ENCODE measurements around the gene CDH4. TPM values are rescaled to one million over a fixed set of nuclear protein-coding genes. Genes with fewer than 3 reads are reported as not detected.

The CDH4 gene
- total RNA-seq, 3 donors from 2014 or later (not counting 1 experiment from before 2014, with no cell fraction given) = 0.18 TPM; not detected in 2

- Histone ChIP-seq H3K36me3 (ENCODE audit: control insufficient read depth, insufficient read depth, low read length) (no peaks in the 10 kb centered on the region), H3K27me3 (ENCODE audit: control insufficient read depth, insufficient read depth, low read length) (no peaks in the 10 kb centered on the region), H3K9me3 (ENCODE audit: control insufficient read depth, insufficient read depth, low read length) (peaks cover 6% of the 10 kb centered on the region), H3K27ac (ENCODE audit: low read length) (no peak overlapping the region), H3K4me3 (ENCODE audit: low read length) (no peak overlapping the region), H3K4me1 (ENCODE audit: control insufficient read depth, insufficient read depth, low read length) (no peaks in the 10 kb centered on the region)
- WGBS (ENCODE audit: insufficient coverage) = 87% methylated on average over 9 of the region's 10 CpGs
- intact Hi-C loops (cut with micrococcal nuclease) = no loop called here
- no peak overlapping the region for H3K27ac Mint-ChIP-seq
- ATAC-seq = no peak
- H3K4me1 Mint-ChIP-seq = no peaks in the 10 kb centered on the region
- no peaks in the 10 kb centered on the region for H3K9me3 Mint-ChIP-seq
- no peaks in the 10 kb centered on the region for H3K27me3 Mint-ChIP-seq (ENCODE audit: low read depth in 2 of 2)
- no peak for TF ChIP-seq CTCF (IDR thresholded peaks at IDR 0.05)
- no peaks in the 10 kb centered on the region for H3K36me3 Mint-ChIP-seq
- no peak for DNase-seq
- no peak overlapping the region for H3K4me3 Mint-ChIP-seq
Observed at GRCh38 chr20:61534346-61534745, 282.3 kb downstream of the CDH4 start.

GRCh38 chr20:61535091-61535490, 283.0 kb downstream of the CDH4 start:
- Histone ChIP-seq H3K4me1 (ENCODE audit: control insufficient read depth, insufficient read depth, low read length) (no peaks in the 10 kb centered on the region), H3K9me3 (ENCODE audit: control insufficient read depth, insufficient read depth, low read length) (peaks cover 6% of the 10 kb centered on the region), H3K4me3 (ENCODE audit: low read length) (no peak overlapping the region), H3K36me3 (ENCODE audit: control insufficient read depth, insufficient read depth, low read length) (no peaks in the 10 kb centered on the region), H3K27ac (ENCODE audit: low read length) (no peak overlapping the region), H3K27me3 (ENCODE audit: control insufficient read depth, insufficient read depth, low read length) (no peaks in the 10 kb centered on the region)
- DNase-seq (no peak), ATAC-seq (no peak)
- Mint-ChIP-seq H3K27me3 (ENCODE audit: low read depth in 2 of 2) (no peaks in the 10 kb centered on the region), H3K4me3 (no peak overlapping the region), H3K36me3 (no peaks in the 10 kb centered on the region), H3K4me1 (no peaks in the 10 kb centered on the region), H3K27ac (no peak overlapping the region), H3K9me3 (no peaks in the 10 kb centered on the region)
- TF ChIP-seq CTCF (IDR thresholded peaks at IDR 0.05) = no peak
- intact Hi-C loops (cut with micrococcal nuclease) = no loop called here
- 85% methylated on average over 10 of the region's 10 CpGs for WGBS (ENCODE audit: insufficient coverage)

GRCh38 chr20:61535536-61535935, 283.5 kb downstream of the CDH4 start:
- Histone ChIP-seq H3K27ac (ENCODE audit: low read length) (no peak overlapping the region), H3K36me3 (ENCODE audit: control insufficient read depth, insufficient read depth, low read length) (no peaks in the 10 kb centered on the region), H3K4me1 (ENCODE audit: control insufficient read depth, insufficient read depth, low read length) (no peaks in the 10 kb centered on the region), H3K27me3 (ENCODE audit: control insufficient read depth, insufficient read depth, low read length) (no peaks in the 10 kb centered on the region), H3K4me3 (ENCODE audit: low read length) (no peak overlapping the region), H3K9me3 (ENCODE audit: control insufficient read depth, insufficient read depth, low read length) (peaks cover 6% of the 10 kb centered on the region)
- intact Hi-C loops (cut with micrococcal nuclease) = no loop called here
- Mint-ChIP-seq H3K9me3 (no peaks in the 10 kb centered on the region), H3K4me3 (no peak overlapping the region), H3K36me3 (no peaks in the 10 kb centered on the region), H3K27ac (no peak overlapping the region), H3K27me3 (ENCODE audit: low read depth in 2 of 2) (no peaks in the 10 kb centered on the region), H3K4me1 (no peaks in the 10 kb centered on the region)
- 87% methylated on average over 13 of the region's 13 CpGs for WGBS (ENCODE audit: insufficient coverage)
- ATAC-seq (no peak), DNase-seq (no peak)
- no peak for TF ChIP-seq CTCF (IDR thresholded peaks at IDR 0.05)

GRCh38 chr20:61535956-61536355, 283.9 kb downstream of the CDH4 start:
- no peak for DNase-seq
- WGBS (ENCODE audit: insufficient coverage) = 78% methylated on average over 8 of the region's 8 CpGs
- intact Hi-C loops (cut with micrococcal nuclease) = no loop called here
- no peaks in the 10 kb centered on the region for H3K4me1 Mint-ChIP-seq
- Histone ChIP-seq H3K4me1 (ENCODE audit: control insufficient read depth, insufficient read depth, low read length) (no peaks in the 10 kb centered on the region), H3K27ac (ENCODE audit: low read length) (no peak overlapping the region), H3K4me3 (ENCODE audit: low read length) (no peak overlapping the region), H3K9me3 (ENCODE audit: control insufficient read depth, insufficient read depth, low read length) (peaks cover 6% of the 10 kb centered on the region), H3K27me3 (ENCODE audit: control insufficient read depth, insufficient read depth, low read length) (no peaks in the 10 kb centered on the region), H3K36me3 (ENCODE audit: control insufficient read depth, insufficient read depth, low read length) (no peaks in the 10 kb centered on the region)
- no peak overlapping the region for H3K4me3 Mint-ChIP-seq
- no peak for ATAC-seq
- no peak for TF ChIP-seq CTCF (IDR thresholded peaks at IDR 0.05)
- no peaks in the 10 kb centered on the region for H3K36me3 Mint-ChIP-seq
- no peaks in the 10 kb centered on the region for H3K27me3 Mint-ChIP-seq (ENCODE audit: low read depth in 2 of 2)
- H3K27ac Mint-ChIP-seq = no peak overlapping the region
- no peaks in the 10 kb centered on the region for H3K9me3 Mint-ChIP-seq
